ENCODE data around the gene HAGH. TPM values are rescaled to one million over a fixed set of nuclear protein-coding genes. Genes with fewer than 3 reads are reported as not detected.

The HAGH gene
- total RNA-seq, 1 experiment from 2014 or later, result 36.0 TPM

DNA sequence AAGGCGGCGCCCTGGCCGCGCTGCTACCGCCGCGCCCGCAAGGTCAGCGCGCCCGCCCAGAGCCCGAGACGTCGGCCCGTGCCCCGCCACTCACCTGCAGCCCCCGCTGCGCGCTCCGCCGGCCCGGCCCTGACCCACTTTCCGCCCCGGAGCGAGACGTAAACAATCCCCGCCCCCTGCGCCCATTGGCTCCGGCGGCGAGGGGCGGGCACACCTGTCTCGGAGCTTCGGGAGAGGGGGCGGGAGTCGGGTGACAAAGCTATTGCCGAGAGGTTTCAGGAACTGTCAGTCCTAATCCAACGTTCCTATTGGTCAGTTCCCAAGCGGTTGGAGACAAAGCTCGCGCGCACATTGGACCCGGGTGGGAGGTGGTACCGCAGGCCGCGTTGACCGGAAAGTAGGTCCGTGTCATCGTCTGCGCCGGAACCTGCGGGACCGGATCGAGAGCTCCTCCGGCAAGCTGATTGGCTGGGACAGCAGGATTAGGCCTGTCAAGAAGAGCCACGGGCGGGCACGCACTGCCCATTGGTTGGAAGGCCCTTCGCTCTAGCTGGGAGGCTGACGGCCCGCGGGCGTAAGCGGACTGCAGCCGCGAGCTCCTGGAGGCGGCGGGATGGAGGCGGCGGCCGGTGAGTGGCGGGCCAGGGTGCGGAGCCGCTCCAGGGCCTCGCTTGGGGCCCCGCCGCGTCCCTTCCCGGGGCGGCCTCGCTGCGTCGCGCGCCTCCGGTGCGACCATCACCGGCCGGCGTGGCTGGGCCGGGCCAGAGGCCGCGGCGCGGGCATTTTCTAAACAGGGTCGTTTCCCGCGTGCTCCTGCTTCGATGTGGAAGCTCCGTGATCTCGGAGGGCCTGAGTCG is 44.0 kb downstream of the HAGH start, which contains the start of the genes NUBP2 and SPSB3 (continued):
- TF ChIP-seq ESRRA (CRISPR knock-in tag; IDR thresholded peaks at IDR 0.05; ENCODE audit: borderline replicate concordance) (0 out of 2 replicates have a peak, but pooled peaks have one; percentile 34), ARID4B (CRISPR knock-in tag; IDR thresholded peaks at IDR 0.05; ENCODE audit: borderline replicate concordance) (no peak), GRHL2 (CRISPR knock-in tag; IDR thresholded peaks at IDR 0.05; ENCODE audit: insufficient replicate concordance, severe bottlenecking) (no peak), ZBTB43 (CRISPR knock-in tag; IDR thresholded peaks at IDR 0.05) (no peak), ZNF263 (CRISPR knock-in tag; IDR thresholded peaks at IDR 0.05; ENCODE audit: low read depth) (no peak), SMAD4 (CRISPR knock-in tag; IDR thresholded peaks at IDR 0.05) (no peak), ZBTB21 (CRISPR knock-in tag; IDR thresholded peaks at IDR 0.05; ENCODE audit: borderline replicate concordance) (no peak), RELA (CRISPR knock-in tag; IDR thresholded peaks at IDR 0.05; ENCODE audit: borderline replicate concordance) (no peak), IRF1 (CRISPR knock-in tag; IDR thresholded peaks at IDR 0.05) (no peak), PRDM15 (CRISPR knock-in tag; IDR thresholded peaks at IDR 0.05) (no peak), ETV6 (CRISPR knock-in tag; IDR thresholded peaks at IDR 0.05) (peak; percentile 36; the same call in 1 of the 2 replicates), JAZF1 (CRISPR knock-in tag; IDR thresholded peaks at IDR 0.05) (no peak), NR1H2 (CRISPR knock-in tag; IDR thresholded peaks at IDR 0.05) (no peak), CREB1 (CRISPR knock-in tag; IDR thresholded peaks at IDR 0.05) (no peak), EMX1 (CRISPR knock-in tag; IDR thresholded peaks at IDR 0.05) (no peak)
- TF ChIP-seq, protein P1, sequence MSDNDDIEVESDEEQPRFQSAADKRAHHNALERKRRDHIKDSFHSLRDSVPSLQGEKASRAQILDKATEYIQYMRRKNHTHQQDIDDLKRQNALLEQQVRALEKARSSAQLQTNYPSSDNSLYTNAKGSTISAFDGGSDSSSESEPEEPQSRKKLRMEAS (CRISPR knock-in tag; IDR thresholded peaks at IDR 0.05), result 0 out of 2 replicates have a peak, but pooled peaks have one; percentile 55
- TF ChIP-seq, protein P2, sequence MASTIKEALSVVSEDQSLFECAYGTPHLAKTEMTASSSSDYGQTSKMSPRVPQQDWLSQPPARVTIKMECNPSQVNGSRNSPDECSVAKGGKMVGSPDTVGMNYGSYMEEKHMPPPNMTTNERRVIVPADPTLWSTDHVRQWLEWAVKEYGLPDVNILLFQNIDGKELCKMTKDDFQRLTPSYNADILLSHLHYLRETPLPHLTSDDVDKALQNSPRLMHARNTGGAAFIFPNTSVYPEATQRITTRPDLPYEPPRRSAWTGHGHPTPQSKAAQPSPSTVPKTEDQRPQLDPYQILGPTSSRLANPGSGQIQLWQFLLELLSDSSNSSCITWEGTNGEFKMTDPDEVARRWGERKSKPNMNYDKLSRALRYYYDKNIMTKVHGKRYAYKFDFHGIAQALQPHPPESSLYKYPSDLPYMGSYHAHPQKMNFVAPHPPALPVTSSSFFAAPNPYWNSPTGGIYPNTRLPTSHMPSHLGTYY (CRISPR knock-in tag; IDR thresholded peaks at IDR 0.05), result no peak
- TF ChIP-seq, protein P3, sequence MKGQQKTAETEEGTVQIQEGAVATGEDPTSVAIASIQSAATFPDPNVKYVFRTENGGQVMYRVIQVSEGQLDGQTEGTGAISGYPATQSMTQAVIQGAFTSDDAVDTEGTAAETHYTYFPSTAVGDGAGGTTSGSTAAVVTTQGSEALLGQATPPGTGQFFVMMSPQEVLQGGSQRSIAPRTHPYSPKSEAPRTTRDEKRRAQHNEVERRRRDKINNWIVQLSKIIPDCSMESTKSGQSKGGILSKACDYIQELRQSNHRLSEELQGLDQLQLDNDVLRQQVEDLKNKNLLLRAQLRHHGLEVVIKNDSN (CRISPR knock-in tag; IDR thresholded peaks at IDR 0.05), result no peak
- TF ChIP-seq, protein P4, sequence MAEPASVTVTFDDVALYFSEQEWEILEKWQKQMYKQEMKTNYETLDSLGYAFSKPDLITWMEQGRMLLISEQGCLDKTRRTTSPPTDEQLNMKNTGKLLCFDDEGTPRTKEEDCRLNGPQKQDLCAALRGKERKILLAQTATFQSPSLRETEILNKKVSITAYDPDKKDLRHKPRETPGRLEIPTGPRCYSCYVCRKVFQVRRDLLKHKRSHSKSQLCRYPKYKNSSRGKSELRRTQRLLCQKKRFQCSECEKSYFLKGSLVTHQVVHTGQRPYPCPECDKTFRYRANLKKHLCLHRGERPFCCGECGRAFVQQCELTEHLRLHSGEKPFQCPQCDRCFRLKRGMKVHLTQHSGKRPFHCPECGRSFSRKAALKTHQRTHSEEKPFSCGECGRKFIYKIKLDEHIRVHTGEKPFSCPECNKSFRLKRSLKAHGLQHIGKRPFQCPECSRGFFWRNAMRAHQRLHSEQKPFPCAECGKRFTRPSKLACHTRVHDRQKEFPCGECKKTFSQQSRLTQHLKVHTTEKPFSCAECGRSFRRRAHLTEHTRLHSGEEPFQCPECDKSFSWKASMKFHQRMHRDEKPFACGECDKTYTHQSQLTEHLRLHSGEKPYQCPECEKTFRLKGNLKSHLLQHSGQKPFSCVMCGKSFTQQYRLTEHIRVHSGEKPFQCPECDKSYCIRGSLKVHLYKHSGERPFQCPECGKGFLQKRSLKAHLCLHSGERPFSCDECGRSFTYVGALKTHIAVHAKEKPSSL (CRISPR knock-in tag; conservative IDR thresholded peaks at IDR 0.05), result no peak
- TF ChIP-seq, protein P5, sequence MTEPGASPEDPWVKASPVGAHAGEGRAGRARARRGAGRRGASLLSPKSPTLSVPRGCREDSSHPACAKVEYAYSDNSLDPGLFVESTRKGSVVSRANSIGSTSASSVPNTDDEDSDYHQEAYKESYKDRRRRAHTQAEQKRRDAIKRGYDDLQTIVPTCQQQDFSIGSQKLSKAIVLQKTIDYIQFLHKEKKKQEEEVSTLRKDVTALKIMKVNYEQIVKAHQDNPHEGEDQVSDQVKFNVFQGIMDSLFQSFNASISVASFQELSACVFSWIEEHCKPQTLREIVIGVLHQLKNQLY (CRISPR knock-in tag; IDR thresholded peaks at IDR 0.05), result no peak

All from WTC11 (cell line).